SK-N-SH (cell line): ENCODE measurements around the gene SPRED2. TPM values are rescaled to one million over a fixed set of nuclear protein-coding genes. Genes with fewer than 3 reads are reported as not detected.

ENCODE experiments used
- CTCF ChIA-PET: fragments of 300-600, 350-600 bp; formaldehyde crosslinking; extraction: SDS; loops from one replicate; lab custom pipeline; 2021; lab: Yijun Ruan, JAX
- POLR2A ChIA-PET: fragments of 350-600 bp; sonication (Branson Sonifier 250); formaldehyde crosslinking; extraction: SDS; loops from one replicate; lab custom pipeline; 2020; ENCODE audit warnings: antibody characterized with exemption, inconsistent platforms; lab: Yijun Ruan, JAX
- DNase-seq: peaks from one replicate; pipeline ENCODE4 v3.0.0; 2012
- H2AFZ ChIP-seq: fragments of 200-600 bp; sonication (generic); 2 replicates; pipeline ENCODE4 v1.8.1; 2016; ENCODE audit warnings: antibody characterized with exemption, mild to moderate bottlenecking, low read depth
- H3F3A ChIP-seq: fragments of 200-600 bp; sonication (generic); replicated peaks from 2 replicates; pipeline ENCODE3; 2016; ENCODE audit warnings: antibody characterized with exemption, mild to moderate bottlenecking; ENCODE audit not compliant: insufficient read depth
- H3K27ac ChIP-seq, 2 experiments: fragments of 200-500 bp in 1 of 2; fragments of 200-600 bp in 1 of 2; sonication (Bioruptor generic) in 1 of 2; sonication (generic), shearing (Covaris generic) in 1 of 2; 2 replicates each; pipeline versions ENCODE4 v1.5.1 to v1.6.1; 2014 to 2016; ENCODE audit warnings: low read depth in 2 of 2, inconsistent platforms in 1 of 2, low read length in 1 of 2, mild to moderate bottlenecking in 1 of 2, mixed read lengths in 1 of 2
- H3K27me3 ChIP-seq: fragments of 200-600 bp; sonication (generic), shearing (Covaris generic); 2 replicates; pipeline ENCODE4 v1.6.1; 2016; ENCODE audit warnings: mixed run types; ENCODE audit not compliant: insufficient read depth
- H3K36me3 ChIP-seq, 2 experiments: fragments of 200-500 bp in 1 of 2; fragments of 200-600 bp in 1 of 2; sonication (Bioruptor generic) in 1 of 2; sonication (generic) in 1 of 2; replicated peaks in 1 of 2; 2 replicates each; pipeline versions ENCODE3 to v1.5.1; 2014 to 2016; ENCODE audit warnings: low read length in 1 of 2, mild to moderate bottlenecking in 1 of 2; ENCODE audit not compliant: insufficient read depth in 2 of 2, control insufficient read depth in 1 of 2
- H3K4me1 ChIP-seq, 2 experiments: fragments of 200-500 bp in 1 of 2; fragments of 200-600 bp in 1 of 2; sonication (Bioruptor generic) in 1 of 2; sonication (generic), shearing (Covaris generic) in 1 of 2; 2 replicates each; pipeline versions ENCODE4 v1.5.1 to v1.6.1; 2014 to 2016; ENCODE audit warnings: low read depth in 1 of 2, low read length in 1 of 2, mixed run types in 1 of 2; ENCODE audit not compliant: insufficient read depth in 2 of 2, control insufficient read depth in 1 of 2
- H3K4me2 ChIP-seq: fragments of 200-600 bp; sonication (generic), shearing (Covaris generic); 2 replicates; pipeline ENCODE4 v1.6.1; 2017; ENCODE audit warnings: mixed run types
- H3K4me3 ChIP-seq, 2 experiments: fragments of 200-500 bp in 1 of 2; fragments of 200-600 bp in 1 of 2; sonication (Bioruptor generic) in 1 of 2; sonication (generic), shearing (Covaris generic) in 1 of 2; 2 replicates each; pipeline versions ENCODE4 v1.5.1 to v1.8.1; 2014 to 2016; ENCODE audit warnings: low read depth in 2 of 2, inconsistent platforms in 1 of 2, low read length in 1 of 2, mild to moderate bottlenecking in 1 of 2, mixed read lengths in 1 of 2, moderate library complexity in 1 of 2
- H3K79me2 ChIP-seq: fragments of 200-600 bp; sonication (generic); 2 replicates; pipeline ENCODE4 v1.8.1; 2017; ENCODE audit warnings: mild to moderate bottlenecking; ENCODE audit not compliant: insufficient read depth
- H3K9ac ChIP-seq: fragments of 200-600 bp; sonication (generic); 2 replicates; pipeline ENCODE4 v1.6.1; 2017; ENCODE audit warnings: mixed run types
- H3K9me2 ChIP-seq: fragments of 200-600 bp; sonication (generic); 2 replicates; pipeline ENCODE4 v1.6.1; 2017; ENCODE audit warnings: mixed run types
- H3K9me3 ChIP-seq: fragments of 200-600 bp; sonication (generic); 2 replicates; pipeline ENCODE4 v1.6.1; 2017; ENCODE audit warnings: mixed run types, mild to moderate bottlenecking, moderate library complexity
- H4K20me1 ChIP-seq: fragments of 200-600 bp; sonication (generic); 2 replicates; pipeline ENCODE4 v1.6.1; 2017; ENCODE audit warnings: mild to moderate bottlenecking, mixed run types; ENCODE audit not compliant: insufficient read depth
- CHD2 ChIP-seq: fragments of 150-350 bp; IDR thresholded peaks from 2 replicates; pipeline ENCODE4 v1.6.1; 2018; ENCODE audit warnings: low read length; ENCODE audit not compliant: partially characterized antibody
- EP300 ChIP-seq, 2 experiments: IDR thresholded peaks; 2 replicates each; pipeline versions ENCODE4 v1.4.0 to v1.6.1; 2012; ENCODE audit warnings: borderline replicate concordance in 1 of 2, low read depth in 1 of 2, low read length in 1 of 2
- FOXM1 ChIP-seq: IDR thresholded peaks from 2 replicates; pipeline ENCODE4 v1.4.0; 2012; ENCODE audit warnings: low read depth, mild to moderate bottlenecking
- GABPA ChIP-seq: IDR thresholded peaks from 2 replicates; pipeline ENCODE4 v1.4.0; 2012; ENCODE audit warnings: low read depth, mild to moderate bottlenecking
- GATA2 ChIP-seq: sonication (generic); formaldehyde crosslinking; IDR thresholded peaks from 2 replicates; pipeline ENCODE4 v1.5.0; 2020; ENCODE audit warnings: mild to moderate bottlenecking, missing genetic modification reagents
- MEF2A ChIP-seq: IDR thresholded peaks from 2 replicates; pipeline ENCODE4 v1.4.0; 2012; ENCODE audit warnings: low read depth, borderline replicate concordance
- NRF1 ChIP-seq: IDR thresholded peaks from 2 replicates; pipeline ENCODE4 v1.6.1; 2012; ENCODE audit warnings: low read depth, mild to moderate bottlenecking, low read length
- RAD21 ChIP-seq: IDR thresholded peaks from 2 replicates; pipeline ENCODE4 v1.6.1; 2012; ENCODE audit warnings: mild to moderate bottlenecking, low read length
- RCOR1 ChIP-seq: fragments of 150-350 bp; IDR thresholded peaks from 2 replicates; pipeline ENCODE4 v1.6.1; 2017; ENCODE audit warnings: antibody characterized with exemption, low read length
- RFX5 ChIP-seq: IDR thresholded peaks from 2 replicates; pipeline ENCODE4 v1.6.1; 2012; ENCODE audit warnings: mild to moderate bottlenecking, improper control_type of control experiment, low read length
- RXRA ChIP-seq: IDR thresholded peaks from 2 replicates; pipeline ENCODE4 v1.4.0; 2012; ENCODE audit warnings: low read depth, mild to moderate bottlenecking, borderline replicate concordance
- TAF1 ChIP-seq: IDR thresholded peaks from 2 replicates; pipeline ENCODE4 v1.6.1; 2012; ENCODE audit warnings: low read depth, mild to moderate bottlenecking, low read length, moderate library complexity, borderline replicate concordance
- YY1 ChIP-seq: IDR thresholded peaks from 2 replicates; pipeline ENCODE4 v1.4.0; 2012; ENCODE audit warnings: low read depth, mild to moderate bottlenecking
- WGBS: methylation state at CpG from one replicate; pipeline ENCODE4 v1.1.6; 2017; ENCODE audit warnings: low lambda C conversion rate; 5-methylcytosine and 5-hydroxymethylcytosine counted together
- polyA plus RNA-seq, 3 experiments: library from polyadenylated mRNA; depleted of rRNA; stranded (reverse); fragments of >200 nt; gene quantifications; 2 replicates each; pipeline ENCODE4 v1.2.3, GENCODE V29; 2012
- TF ChIP-seq, protein P1 (sequence below): IDR thresholded peaks from 2 replicates; pipeline ENCODE4 v1.4.0; 2012; ENCODE audit warnings: low read depth, borderline replicate concordance
- TF ChIP-seq, protein P2 (sequence below): fragments of 150-350 bp; IDR thresholded peaks from 2 replicates; pipeline ENCODE4 v1.6.1; 2017; ENCODE audit warnings: antibody characterized with exemption, low read length, low read depth, borderline replicate concordance
- TF ChIP-seq, protein P3 (sequence below): IDR thresholded peaks from 2 replicates; pipeline ENCODE4 v1.4.0; 2012; ENCODE audit warnings: low read depth
- TF ChIP-seq, protein P4 (sequence below): fragments of 150-350 bp; IDR thresholded peaks from 2 replicates; pipeline ENCODE4 v1.6.1; 2016; ENCODE audit warnings: mild to moderate bottlenecking, low read depth, low read length
- TF ChIP-seq, protein P5 (sequence below): IDR thresholded peaks from 2 replicates; pipeline ENCODE4; 2012
- TF ChIP-seq, protein P6 (sequence below): fragments of 200-600 bp; sonication (generic); IDR thresholded peaks from 2 replicates; pipeline ENCODE4 v1.6.1; 2017; ENCODE audit warnings: antibody characterized with exemption, mild to moderate bottlenecking, moderate library complexity
- TF ChIP-seq, protein P7 (sequence below): IDR thresholded peaks from 2 replicates; pipeline ENCODE4 v1.4.0; 2012; ENCODE audit warnings: low read depth, borderline replicate concordance

SPRED2 gene
- polyA plus RNA-seq, 1 of the 3 experiments (the other 2 are of a cell fraction): 21.9 TPM

DNA sequence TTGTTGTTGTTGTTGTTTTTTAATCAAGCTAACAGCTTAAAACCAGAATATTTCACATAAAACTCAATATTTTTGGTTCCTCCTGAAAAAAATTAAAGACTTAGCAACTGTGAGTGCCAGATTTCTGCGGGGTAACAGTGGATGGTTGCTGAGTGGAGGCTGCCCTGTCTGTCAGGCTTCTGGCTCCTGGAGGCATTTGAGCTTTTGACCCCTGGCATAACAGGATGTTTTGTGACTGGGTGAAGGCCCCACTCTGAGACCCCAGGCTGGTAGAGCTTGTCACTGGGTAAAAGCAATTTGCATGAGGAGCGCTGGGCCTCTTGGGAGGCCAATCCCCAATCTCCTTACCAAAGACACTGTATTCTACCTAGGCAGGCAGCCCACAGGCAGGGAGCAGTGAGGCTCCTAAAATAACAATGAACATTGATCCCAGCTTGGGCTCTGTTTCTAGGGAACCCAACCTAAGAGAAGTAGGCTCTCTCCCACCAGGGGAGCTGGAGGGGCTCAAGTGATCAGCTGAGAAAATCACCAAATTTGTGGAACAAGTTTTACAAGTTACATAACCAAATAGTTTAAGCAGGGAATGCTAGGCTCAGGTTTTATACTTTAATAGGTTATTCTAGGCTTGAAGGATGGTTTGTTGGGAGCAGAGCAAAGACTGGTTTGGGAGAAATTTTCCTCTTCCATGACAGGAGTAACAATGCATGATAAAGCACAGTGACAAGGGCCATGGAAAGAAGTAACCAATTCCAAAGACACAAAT, 5.9 kb upstream of the SPRED2 start (continued):
- TF ChIP-seq, protein P1, sequence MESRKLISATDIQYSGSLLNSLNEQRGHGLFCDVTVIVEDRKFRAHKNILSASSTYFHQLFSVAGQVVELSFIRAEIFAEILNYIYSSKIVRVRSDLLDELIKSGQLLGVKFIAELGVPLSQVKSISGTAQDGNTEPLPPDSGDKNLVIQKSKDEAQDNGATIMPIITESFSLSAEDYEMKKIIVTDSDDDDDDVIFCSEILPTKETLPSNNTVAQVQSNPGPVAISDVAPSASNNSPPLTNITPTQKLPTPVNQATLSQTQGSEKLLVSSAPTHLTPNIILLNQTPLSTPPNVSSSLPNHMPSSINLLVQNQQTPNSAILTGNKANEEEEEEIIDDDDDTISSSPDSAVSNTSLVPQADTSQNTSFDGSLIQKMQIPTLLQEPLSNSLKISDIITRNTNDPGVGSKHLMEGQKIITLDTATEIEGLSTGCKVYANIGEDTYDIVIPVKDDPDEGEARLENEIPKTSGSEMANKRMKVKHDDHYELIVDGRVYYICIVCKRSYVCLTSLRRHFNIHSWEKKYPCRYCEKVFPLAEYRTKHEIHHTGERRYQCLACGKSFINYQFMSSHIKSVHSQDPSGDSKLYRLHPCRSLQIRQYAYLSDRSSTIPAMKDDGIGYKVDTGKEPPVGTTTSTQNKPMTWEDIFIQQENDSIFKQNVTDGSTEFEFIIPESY: no peak
- TF ChIP-seq TAF1: no peak

DNA sequence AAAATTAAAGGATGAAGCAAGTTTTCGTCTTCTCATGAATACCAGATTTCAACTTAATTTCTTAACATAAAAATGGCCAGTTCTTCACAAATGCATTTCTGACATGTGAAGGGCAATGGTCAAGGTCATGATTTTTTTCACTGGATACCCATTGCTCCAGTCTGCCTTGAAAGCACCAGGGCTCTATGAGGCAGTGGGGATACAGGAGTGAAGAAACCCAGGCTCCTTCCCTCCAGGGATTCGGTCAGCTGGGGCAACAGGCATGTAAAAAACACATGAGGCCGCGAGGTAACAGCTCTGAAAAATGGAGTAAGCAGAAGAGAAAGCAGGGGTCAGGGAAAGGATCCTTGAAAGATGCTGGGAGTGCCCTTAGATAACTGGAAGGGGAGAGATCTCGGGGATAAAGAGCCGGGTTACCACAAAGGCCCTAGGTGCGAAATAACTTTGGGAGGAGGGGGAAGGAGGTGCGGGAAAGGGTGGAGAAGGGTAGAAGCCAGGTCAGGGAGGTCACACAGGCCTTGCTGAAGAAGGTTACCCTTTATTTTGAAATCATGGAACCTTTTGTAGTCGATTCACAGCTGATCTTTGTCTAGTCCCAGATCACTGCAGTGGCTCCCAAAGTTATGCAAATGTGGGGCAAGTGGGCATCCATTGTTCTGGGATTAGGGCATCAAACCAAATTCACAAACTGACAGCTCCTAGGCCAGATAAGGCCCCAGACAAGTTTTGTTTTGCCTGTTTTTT, 5.2 kb upstream of the SPRED2 start:
- H2AFZ ChIP-seq: peak overlapping the region; percentile 83; the same call in 1 of the 2 replicates
- peaks cover 17% of the 10 kb centered on the region for H3K79me2 ChIP-seq
- 91% methylated on average over 9 of the region's 9 CpGs for WGBS
- peak overlapping the region; percentile 87 for H3K4me2 ChIP-seq
- H3K4me3 ChIP-seq: peak overlapping the region in 1 of 2 experiments; percentile 78; a peak in 3 of 4 replicates
- no peaks in the 10 kb centered on the region for H3K27me3 ChIP-seq
- H3K9ac ChIP-seq: peak overlapping the region; percentile 90; the same call in 1 of the 2 replicates
- peaks cover 10 to 22% of the 10 kb centered on the region in 2 experiments; a peak in 3 of 4 replicates for H3K4me1 ChIP-seq
- H4K20me1 ChIP-seq: no peaks in the 10 kb centered on the region
- ChIA-PET POLR2A (interaction anchor here (1.6 kb wide), 1 partner anchor 102 kb away, joined by 7 read pairs; no protein-coding TSS in a partner anchor), CTCF (interaction anchor here (0.6 to 3.9 kb wide), 8 partner anchors 10 to 172 kb away, joined by 3 to 21 read pairs (median 4); no protein-coding TSS in a partner anchor)
- peaks cover 16% of the 10 kb centered on the region for H3F3A ChIP-seq
- H3K36me3 ChIP-seq: no peaks in the 10 kb centered on the region
- peak overlapping the region; percentile 98 to 99 for H3K27ac ChIP-seq
- H3K9me2 ChIP-seq: no peaks in the 10 kb centered on the region
- no peaks in the 10 kb centered on the region for H3K9me3 ChIP-seq
- DNase-seq: no peak
- TF ChIP-seq YY1 (no peak), NRF1 (no peak), RXRA (no peak), RAD21 (no peak), FOXM1 (no peak), CHD2 (no peak), GABPA (no peak), MEF2A (no peak), RFX5 (no peak), EP300 (IDR thresholded peaks at IDR 0.05; ENCODE audit: borderline replicate concordance in 1 of 2, low read depth in 1 of 2, low read length in 1 of 2) (no peak), GATA2 (CRISPR knock-in tag) (no peak), RCOR1 (no peak)
- TF ChIP-seq, protein P2, sequence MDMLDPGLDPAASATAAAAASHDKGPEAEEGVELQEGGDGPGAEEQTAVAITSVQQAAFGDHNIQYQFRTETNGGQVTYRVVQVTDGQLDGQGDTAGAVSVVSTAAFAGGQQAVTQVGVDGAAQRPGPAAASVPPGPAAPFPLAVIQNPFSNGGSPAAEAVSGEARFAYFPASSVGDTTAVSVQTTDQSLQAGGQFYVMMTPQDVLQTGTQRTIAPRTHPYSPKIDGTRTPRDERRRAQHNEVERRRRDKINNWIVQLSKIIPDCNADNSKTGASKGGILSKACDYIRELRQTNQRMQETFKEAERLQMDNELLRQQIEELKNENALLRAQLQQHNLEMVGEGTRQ: no peak
- TF ChIP-seq, protein P3, sequence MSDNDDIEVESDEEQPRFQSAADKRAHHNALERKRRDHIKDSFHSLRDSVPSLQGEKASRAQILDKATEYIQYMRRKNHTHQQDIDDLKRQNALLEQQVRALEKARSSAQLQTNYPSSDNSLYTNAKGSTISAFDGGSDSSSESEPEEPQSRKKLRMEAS: no peak
- TF ChIP-seq, protein P4, sequence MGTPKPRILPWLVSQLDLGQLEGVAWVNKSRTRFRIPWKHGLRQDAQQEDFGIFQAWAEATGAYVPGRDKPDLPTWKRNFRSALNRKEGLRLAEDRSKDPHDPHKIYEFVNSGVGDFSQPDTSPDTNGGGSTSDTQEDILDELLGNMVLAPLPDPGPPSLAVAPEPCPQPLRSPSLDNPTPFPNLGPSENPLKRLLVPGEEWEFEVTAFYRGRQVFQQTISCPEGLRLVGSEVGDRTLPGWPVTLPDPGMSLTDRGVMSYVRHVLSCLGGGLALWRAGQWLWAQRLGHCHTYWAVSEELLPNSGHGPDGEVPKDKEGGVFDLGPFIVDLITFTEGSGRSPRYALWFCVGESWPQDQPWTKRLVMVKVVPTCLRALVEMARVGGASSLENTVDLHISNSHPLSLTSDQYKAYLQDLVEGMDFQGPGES: no peak
- TF ChIP-seq, protein P5, sequence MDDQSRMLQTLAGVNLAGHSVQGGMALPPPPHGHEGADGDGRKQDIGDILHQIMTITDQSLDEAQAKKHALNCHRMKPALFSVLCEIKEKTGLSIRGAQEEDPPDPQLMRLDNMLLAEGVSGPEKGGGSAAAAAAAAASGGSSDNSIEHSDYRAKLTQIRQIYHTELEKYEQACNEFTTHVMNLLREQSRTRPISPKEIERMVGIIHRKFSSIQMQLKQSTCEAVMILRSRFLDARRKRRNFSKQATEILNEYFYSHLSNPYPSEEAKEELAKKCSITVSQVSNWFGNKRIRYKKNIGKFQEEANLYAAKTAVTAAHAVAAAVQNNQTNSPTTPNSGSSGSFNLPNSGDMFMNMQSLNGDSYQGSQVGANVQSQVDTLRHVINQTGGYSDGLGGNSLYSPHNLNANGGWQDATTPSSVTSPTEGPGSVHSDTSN: no peak
- TF ChIP-seq, protein P6, sequence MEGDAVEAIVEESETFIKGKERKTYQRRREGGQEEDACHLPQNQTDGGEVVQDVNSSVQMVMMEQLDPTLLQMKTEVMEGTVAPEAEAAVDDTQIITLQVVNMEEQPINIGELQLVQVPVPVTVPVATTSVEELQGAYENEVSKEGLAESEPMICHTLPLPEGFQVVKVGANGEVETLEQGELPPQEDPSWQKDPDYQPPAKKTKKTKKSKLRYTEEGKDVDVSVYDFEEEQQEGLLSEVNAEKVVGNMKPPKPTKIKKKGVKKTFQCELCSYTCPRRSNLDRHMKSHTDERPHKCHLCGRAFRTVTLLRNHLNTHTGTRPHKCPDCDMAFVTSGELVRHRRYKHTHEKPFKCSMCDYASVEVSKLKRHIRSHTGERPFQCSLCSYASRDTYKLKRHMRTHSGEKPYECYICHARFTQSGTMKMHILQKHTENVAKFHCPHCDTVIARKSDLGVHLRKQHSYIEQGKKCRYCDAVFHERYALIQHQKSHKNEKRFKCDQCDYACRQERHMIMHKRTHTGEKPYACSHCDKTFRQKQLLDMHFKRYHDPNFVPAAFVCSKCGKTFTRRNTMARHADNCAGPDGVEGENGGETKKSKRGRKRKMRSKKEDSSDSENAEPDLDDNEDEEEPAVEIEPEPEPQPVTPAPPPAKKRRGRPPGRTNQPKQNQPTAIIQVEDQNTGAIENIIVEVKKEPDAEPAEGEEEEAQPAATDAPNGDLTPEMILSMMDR: no peak
- TF ChIP-seq, protein P7, sequence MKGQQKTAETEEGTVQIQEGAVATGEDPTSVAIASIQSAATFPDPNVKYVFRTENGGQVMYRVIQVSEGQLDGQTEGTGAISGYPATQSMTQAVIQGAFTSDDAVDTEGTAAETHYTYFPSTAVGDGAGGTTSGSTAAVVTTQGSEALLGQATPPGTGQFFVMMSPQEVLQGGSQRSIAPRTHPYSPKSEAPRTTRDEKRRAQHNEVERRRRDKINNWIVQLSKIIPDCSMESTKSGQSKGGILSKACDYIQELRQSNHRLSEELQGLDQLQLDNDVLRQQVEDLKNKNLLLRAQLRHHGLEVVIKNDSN: no peak
